Endothelial cell of umbilical vein (primary cell): ENCODE measurements around the gene CAPN15. TPM values are rescaled to one million over a fixed set of nuclear protein-coding genes. Genes with fewer than 3 reads are reported as not detected.

Experiments used
- BruUV-seq: library from RNA; stranded (reverse); fragments of 400-500 nt; replicated peaks from 2 replicates; lab custom pipeline; 2021; lab: Mats Ljungman, UMichigan
- CTCF ChIA-PET: fragments of 300-600, 350-600 bp; sonication (Branson Sonifier 250); formaldehyde crosslinking; loops from one replicate; lab custom pipeline; 2021; ENCODE audit warnings: antibody characterized with exemption, inconsistent platforms; lab: Charles Lee
- POLR2A ChIA-PET: fragments of 300-600, 350-600 bp; sonication (Branson Sonifier 250); formaldehyde crosslinking; loops from one replicate; lab custom pipeline; 2021; ENCODE audit warnings: antibody characterized with exemption, inconsistent platforms; lab: Charles Lee
- DNase-seq: peaks from one replicate; pipeline ENCODE4 v3.0.0-alpha.2; 2011; ENCODE audit warnings: low read depth, low spot score
- FAIRE-seq: peaks from 2 replicates; lab custom pipeline; 2011; peaks lifted over from hg19 to GRCh38; lab: Jason Lieb, UNC
- H2AFZ ChIP-seq: 2 replicates; pipeline ENCODE4 v1.6.0; 2012; ENCODE audit warnings: low read depth, low read length, control low read depth, inconsistent platforms
- H3K27ac ChIP-seq: 2 replicates; pipeline ENCODE4 v1.5.1; 2011; ENCODE audit warnings: low read depth, mild to moderate bottlenecking, control low read depth, low read length, moderate library complexity; ENCODE audit not compliant: insufficient read depth
- H3K27me3 ChIP-seq, 2 experiments: 2 replicates each; pipeline versions ENCODE4 v1.6.0 to v1.6.1; 2011; ENCODE audit warnings: low read length in 2 of 2, mixed read lengths in 1 of 2; ENCODE audit not compliant: control insufficient read depth in 2 of 2, insufficient read depth in 2 of 2
- H3K36me3 ChIP-seq, 2 experiments: 2 replicates in 1 of 2; 3 replicates in 1 of 2; pipeline ENCODE4 v1.5.1; 2011; ENCODE audit warnings: low read length in 2 of 2, mild to moderate bottlenecking in 1 of 2, moderate library complexity in 1 of 2; ENCODE audit not compliant: control insufficient read depth in 2 of 2, insufficient read depth in 2 of 2; ENCODE audit errors: extremely low read depth in 1 of 2
- H3K4me1 ChIP-seq: 3 replicates; pipeline ENCODE4 v1.5.1; 2011; ENCODE audit warnings: mild to moderate bottlenecking, low read length; ENCODE audit not compliant: control insufficient read depth, insufficient read depth; ENCODE audit errors: extremely low read depth
- H3K4me2 ChIP-seq: 2 replicates; pipeline ENCODE4 v1.6.1; 2011; ENCODE audit warnings: low read length, control low read depth, mixed read lengths; ENCODE audit not compliant: insufficient read depth
- H3K4me3 ChIP-seq, 3 experiments: fragments of 200-600 bp in 1 of 3; sonication (generic), shearing (Covaris generic) in 1 of 3; replicated peaks in 1 of 3; 2 replicates each; pipeline ENCODE4 v1.5.1; 2011 to 2016; ENCODE audit warnings: control low read depth in 3 of 3, low read length in 3 of 3, mild to moderate bottlenecking in 2 of 3, inconsistent platforms in 1 of 3, low read depth in 1 of 3, moderate library complexity in 1 of 3; ENCODE audit not compliant: insufficient read depth in 1 of 3
- H3K79me2 ChIP-seq: 2 replicates; pipeline ENCODE4 v1.6.0; 2012; ENCODE audit warnings: low read length, inconsistent platforms; ENCODE audit not compliant: control insufficient read depth, insufficient read depth
- H3K9ac ChIP-seq: replicated peaks from 2 replicates; pipeline ENCODE3; 2011; ENCODE audit warnings: low read length, control low read depth; ENCODE audit not compliant: insufficient read depth; ENCODE audit errors: extremely low read depth
- H3K9me1 ChIP-seq: replicated peaks from 3 replicates; pipeline ENCODE4 v1.6.0; 2011; ENCODE audit warnings: mild to moderate bottlenecking, low read length; ENCODE audit not compliant: control insufficient read depth, insufficient read depth; ENCODE audit errors: extremely low read depth
- H3K9me3 ChIP-seq: replicated peaks from 2 replicates; pipeline ENCODE4 v1.5.1; 2012; ENCODE audit warnings: low read length, inconsistent platforms; ENCODE audit not compliant: control insufficient read depth, insufficient read depth
- H4K20me1 ChIP-seq: replicated peaks from 2 replicates; pipeline ENCODE3; 2011; ENCODE audit warnings: mild to moderate bottlenecking, low read length; ENCODE audit not compliant: control insufficient read depth, insufficient read depth; ENCODE audit errors: extremely low read depth
- CTCF ChIP-seq, 2 donors: IDR thresholded peaks; 1 replicate in 1 of 2; 2 replicates in 1 of 2; pipeline ENCODE4 v1.5.1; 2011; ENCODE audit warnings: low read length in 2 of 2, mild to moderate bottlenecking in 2 of 2, moderate library complexity in 2 of 2, control low read depth in 1 of 2, inconsistent platforms in 1 of 2, low read depth in 1 of 2; ENCODE audit not compliant: insufficient read depth in 1 of 2; ENCODE audit errors: extremely low read depth in 1 of 2
- MAX ChIP-seq: IDR thresholded peaks from 2 replicates; pipeline ENCODE4 v1.6.1; 2011; ENCODE audit not compliant: insufficient read depth, insufficient read length
- dilution Hi-C: fragments of 300-500 bp; cut with MboI; formaldehyde crosslinking; loops from one replicate; pipeline ENCODE4 v1.15.0; 2019; ENCODE audit warnings: low sequenced_read_pairs; ENCODE audit not compliant: extremely low pct_ligation_motif_present
- intact Hi-C: fragments of 100-400 bp; cut with micrococcal nuclease; formaldehyde crosslinking; loops from one replicate; pipeline ENCODE4 v1.10.0; 2022
- polyA plus RNA-seq, 4 experiments: library from polyadenylated mRNA; depleted of rRNA in 3 of 4; stranded (reverse) in 3 of 4; unstranded in 1 of 4; fragments of >200 nt; gene quantifications; 2 replicates each; pipeline versions ENCODE4 v1.2.1 to v1.2.3, GENCODE V29; 2011 to 2012; ENCODE audit warnings: missing spikeins in 1 of 4
- total RNA-seq: library from RNA; stranded (reverse); gene quantifications from 2 replicates; pipeline ENCODE4 v1.2.3, GENCODE V29; 2021

The CAPN15 gene
- total and polyA plus RNA-seq, 2 donors (not counting 3 experiments of a cell fraction or from before 2014, with no cell fraction given), result 33.9 to 65.0 TPM

GRCh38 chr16:546909-547770 is 19.6 kb downstream of the CAPN15 start:
- intact Hi-C loops, result no loop called here

More at GRCh38 chr16:546909-547770, 19.6 kb downstream of the CAPN15 start:
- H2AFZ ChIP-seq, result no peak overlapping the region
- no peaks in the 10 kb centered on the region for H3K27me3 ChIP-seq
- H3K4me1 ChIP-seq, result no peaks in the 10 kb centered on the region
- no peak for FAIRE-seq
- dilution Hi-C loops, result no loop called here
- peaks cover 35% of the 10 kb centered on the region for H3K79me2 ChIP-seq
- no peaks in the 10 kb centered on the region for H4K20me1 ChIP-seq
- no TSS peak for BruUV-seq
- H3K9ac ChIP-seq, result no peak overlapping the region
- peak; percentile 21 for DNase-seq
- POLR2A ChIA-PET, result no interaction called here
- CTCF ChIA-PET, result no interaction called here
- TF ChIP-seq MAX (no peak), CTCF (IDR thresholded peaks at IDR 0.05; ENCODE audit: extremely low read depth in 1 of 2, insufficient read depth in 1 of 2, low read depth in 1 of 2, low read length in 2 of 2) (peak in 1 of 2 donors; percentile 39)
- H3K4me2 ChIP-seq, result no peak overlapping the region
- H3K4me3 ChIP-seq, result no peak overlapping the region
- no peak overlapping the region for H3K27ac ChIP-seq
- H3K9me3 ChIP-seq, result no peaks in the 10 kb centered on the region
- H3K9me1 ChIP-seq, result no peaks in the 10 kb centered on the region
- H3K36me3 ChIP-seq, result peaks cover 0 to 13% of the 10 kb centered on the region in 2 experiments
